ENCODE measurements around the gene C17orf75.

DNA sequence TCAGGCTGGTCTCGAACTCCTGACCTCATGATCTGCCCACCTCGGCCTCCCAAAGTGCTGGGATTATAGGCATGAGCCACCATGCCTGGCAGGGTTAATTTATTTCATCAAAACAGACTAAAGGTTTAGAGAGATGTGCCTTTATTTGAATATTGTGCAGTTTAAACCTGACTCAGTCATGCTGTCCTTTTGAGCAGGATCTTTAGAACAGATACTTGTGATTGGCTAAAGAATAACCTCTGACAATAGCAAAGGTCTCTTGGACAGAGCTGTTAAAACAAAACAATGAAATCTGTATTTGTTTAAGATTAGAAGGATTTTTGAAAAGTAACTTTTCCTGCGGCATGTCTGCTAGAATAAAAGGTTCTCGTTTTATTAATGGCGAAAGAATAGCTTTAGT is 44.0 kb upstream of the C17orf75 start:
- TF ChIP-seq, protein P1, sequence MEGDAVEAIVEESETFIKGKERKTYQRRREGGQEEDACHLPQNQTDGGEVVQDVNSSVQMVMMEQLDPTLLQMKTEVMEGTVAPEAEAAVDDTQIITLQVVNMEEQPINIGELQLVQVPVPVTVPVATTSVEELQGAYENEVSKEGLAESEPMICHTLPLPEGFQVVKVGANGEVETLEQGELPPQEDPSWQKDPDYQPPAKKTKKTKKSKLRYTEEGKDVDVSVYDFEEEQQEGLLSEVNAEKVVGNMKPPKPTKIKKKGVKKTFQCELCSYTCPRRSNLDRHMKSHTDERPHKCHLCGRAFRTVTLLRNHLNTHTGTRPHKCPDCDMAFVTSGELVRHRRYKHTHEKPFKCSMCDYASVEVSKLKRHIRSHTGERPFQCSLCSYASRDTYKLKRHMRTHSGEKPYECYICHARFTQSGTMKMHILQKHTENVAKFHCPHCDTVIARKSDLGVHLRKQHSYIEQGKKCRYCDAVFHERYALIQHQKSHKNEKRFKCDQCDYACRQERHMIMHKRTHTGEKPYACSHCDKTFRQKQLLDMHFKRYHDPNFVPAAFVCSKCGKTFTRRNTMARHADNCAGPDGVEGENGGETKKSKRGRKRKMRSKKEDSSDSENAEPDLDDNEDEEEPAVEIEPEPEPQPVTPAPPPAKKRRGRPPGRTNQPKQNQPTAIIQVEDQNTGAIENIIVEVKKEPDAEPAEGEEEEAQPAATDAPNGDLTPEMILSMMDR (IDR thresholded peaks at IDR 0.05; ENCODE audit: insufficient read depth, low read depth, low read length), result no peak
- no peak for TF ChIP-seq EZH2 (IDR thresholded peaks at IDR 0.05; ENCODE audit: insufficient read depth, low read length)

All from astrocyte (in vitro differentiated cells and primary cell).